ENCODE data around the gene UBR3.

UBR3 gene

GRCh38 chr2:170009209-170009608 is 182.0 kb downstream of the UBR3 start:
- DNase-seq: no peak

GRCh38 chr2:170012773-170013172 is 185.5 kb downstream of the UBR3 start:
- DNase-seq: no peak

- no peak for DNase-seq
These were observed 186.7 kb downstream of the UBR3 start for GRCh38 chr2:170013802-170014551.

GRCh38 chr2:170014769-170015168 is 187.5 kb downstream of the UBR3 start:
- DNase-seq: no peak

GRCh38 chr2:170017860-170018532 is 190.7 kb downstream of the UBR3 start:
- no peak for DNase-seq

- DNase-seq: no peak
These were observed 192.0 kb downstream of the UBR3 start for GRCh38 chr2:170019060-170019805.

GRCh38 chr2:170020777-170021176 is 193.5 kb downstream of the UBR3 start:
- no peak for DNase-seq

- no peak for DNase-seq
These were observed 195.4 kb downstream of the UBR3 start for GRCh38 chr2:170022692-170023091.

- DNase-seq: no peak
These were observed 197.5 kb downstream of the UBR3 start for GRCh38 chr2:170024721-170025120.

GRCh38 chr2:170025223-170025622 is 198.0 kb downstream of the UBR3 start:
- no peak for DNase-seq

GRCh38 chr2:170026361-170026760 is 199.1 kb downstream of the UBR3 start:
- no peak for DNase-seq

GRCh38 chr2:170029551-170029950 is 202.3 kb downstream of the UBR3 start:
- no peak for DNase-seq

GRCh38 chr2:170030040-170030439 is 202.8 kb downstream of the UBR3 start:
- no peak for DNase-seq

- DNase-seq: no peak
These were observed 204.0 kb downstream of the UBR3 start for GRCh38 chr2:170031288-170031687.

GRCh38 chr2:170034596-170034995 is 207.3 kb downstream of the UBR3 start:
- no peak for DNase-seq

- DNase-seq: no peak
These were observed 211.5 kb downstream of the UBR3 start for GRCh38 chr2:170038734-170039133.

- DNase-seq: no peak
These were observed 212.3 kb downstream of the UBR3 start for GRCh38 chr2:170039401-170040172.

GRCh38 chr2:170044751-170045478 is 217.7 kb downstream of the UBR3 start:
- no peak for DNase-seq

- DNase-seq: no peak
These were observed 220.2 kb downstream of the UBR3 start for GRCh38 chr2:170047331-170048065.

- DNase-seq: no peak
These were observed 224.9 kb downstream of the UBR3 start for GRCh38 chr2:170052151-170052550.

- DNase-seq: no peak
These were observed 227.7 kb downstream of the UBR3 start for GRCh38 chr2:170054997-170055396.

GRCh38 chr2:170056900-170057299 is 229.6 kb downstream of the UBR3 start:
- no peak for DNase-seq

Data from 8988T (cell line).